GM21786 (cell line): ENCODE measurements around the gene RACGAP1.

Source experiments
- ATAC-seq: cut with Tn5 transposase; IDR thresholded peaks from one replicate; pipeline ENCODE4 v1.9.1; 2021; ENCODE audit not compliant: unreplicated experiment

Gene RACGAP1

GRCh38 chr12:49944718-49945117, 80.6 kb downstream of the RACGAP1 start:
- ATAC-seq, result no peak

DNA sequence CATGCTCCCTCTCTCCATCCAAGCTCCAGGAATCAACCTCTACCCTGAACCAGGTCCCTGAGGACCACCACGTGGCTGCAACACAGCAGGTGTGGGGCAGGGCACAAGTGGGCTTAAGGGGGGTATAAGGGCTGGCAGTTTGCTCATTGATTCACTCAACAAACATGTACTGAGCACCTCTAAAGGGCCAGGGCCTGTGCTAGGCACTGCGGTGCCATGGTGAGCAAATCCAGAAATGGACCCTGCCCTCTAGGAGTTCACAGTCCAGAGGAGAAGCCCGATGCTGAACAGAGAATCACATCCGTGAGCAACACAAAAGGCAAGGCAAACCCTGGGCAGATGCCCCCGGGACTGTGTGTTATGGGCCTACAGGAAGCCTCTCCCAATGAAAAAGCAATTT, 81.2 kb downstream of the RACGAP1 start:
- ATAC-seq, result no peak

GRCh38 chr12:49943625-49943960, 81.7 kb downstream of the RACGAP1 start:
- no peak for ATAC-seq

- ATAC-seq, result no peak
Observed at GRCh38 chr12:49942921-49943624, 82.2 kb downstream of the RACGAP1 start.

DNA sequence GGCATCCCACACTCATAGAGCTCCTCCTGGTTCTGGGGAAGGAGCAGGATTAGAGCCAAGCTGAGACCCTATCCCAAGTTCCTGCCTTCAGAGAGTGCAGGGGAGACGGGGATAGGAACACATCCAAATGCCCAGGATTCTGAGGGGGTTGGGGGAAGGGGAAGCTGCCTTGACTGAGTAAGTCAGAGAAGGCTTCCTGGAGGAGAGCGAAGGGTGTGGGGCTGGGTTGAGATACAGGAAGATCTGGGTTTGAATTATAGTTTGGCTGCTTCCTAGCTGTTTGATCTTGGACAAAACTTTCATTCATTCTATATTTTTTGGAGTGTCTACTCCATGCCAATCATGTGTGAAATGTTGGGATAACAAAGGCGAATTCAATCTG, 82.8 kb downstream of the RACGAP1 start:
- ATAC-seq, result no peak

DNA sequence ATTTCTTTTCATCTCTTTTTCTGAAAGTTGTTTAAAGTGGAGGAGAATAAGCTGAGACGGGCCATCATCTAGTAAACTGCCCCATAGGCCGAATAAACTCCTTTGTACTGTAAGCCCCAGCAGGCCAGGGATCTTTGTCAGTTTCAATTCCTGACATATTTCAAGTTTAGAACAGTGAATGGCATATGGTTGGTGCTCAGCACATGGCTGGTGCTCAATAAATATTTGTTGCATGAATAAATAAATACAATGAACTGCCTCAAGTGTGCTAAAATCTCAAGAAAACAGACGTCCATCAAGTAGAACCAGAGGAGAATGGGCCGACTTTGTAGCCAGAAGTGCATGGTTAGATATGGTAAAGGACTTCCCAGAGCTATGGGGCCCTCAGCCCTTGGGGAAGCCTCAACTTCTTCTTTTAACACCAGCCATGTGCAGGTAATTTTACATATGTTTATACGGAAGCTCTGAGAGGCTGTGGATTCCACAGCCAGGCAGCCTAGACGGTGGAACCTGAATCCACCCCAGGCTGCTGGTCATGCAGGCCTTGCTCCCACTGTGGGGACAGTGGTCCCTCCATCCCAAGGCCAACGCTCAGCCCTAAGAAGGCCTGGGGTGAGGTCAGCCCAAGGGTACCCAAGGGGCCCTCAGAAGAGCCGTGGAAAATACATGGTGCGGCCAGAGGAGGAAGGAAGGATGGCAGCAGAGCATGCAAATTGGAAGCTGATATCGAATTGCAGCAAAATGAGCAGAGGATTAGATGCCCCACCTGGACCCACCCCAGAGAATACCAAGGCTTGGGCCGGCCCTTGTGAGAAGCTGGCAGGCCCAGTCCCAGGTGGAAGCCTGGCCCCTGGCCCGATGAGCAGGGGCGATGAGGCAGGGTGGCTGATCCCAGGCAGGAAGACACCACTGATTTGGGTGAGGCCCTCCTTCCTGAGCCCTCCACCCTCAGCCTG, 83.5 kb downstream of the RACGAP1 start:
- ATAC-seq, result no peak

- no peak for ATAC-seq
Observed at GRCh38 chr12:49939707-49940106, 85.6 kb downstream of the RACGAP1 start.

DNA sequence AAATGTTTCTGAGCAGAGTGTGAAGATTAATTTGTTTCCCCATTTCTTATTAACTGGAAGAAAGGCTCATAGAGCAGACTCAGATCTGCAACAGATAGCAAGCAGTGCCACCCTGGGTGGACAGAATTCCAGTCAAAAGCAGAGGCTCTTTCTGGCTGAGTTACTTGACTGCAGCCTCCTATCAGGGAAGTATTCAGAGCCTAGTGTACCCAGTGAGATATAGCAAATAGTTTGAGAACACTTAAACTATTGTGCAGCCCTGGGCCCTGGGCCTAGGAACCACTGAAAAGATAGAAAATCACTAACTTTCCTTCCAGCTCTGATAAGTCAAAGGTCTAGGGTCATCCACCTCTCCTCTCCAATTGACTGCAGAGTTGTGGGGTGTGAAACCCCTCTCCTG, 86.0 kb downstream of the RACGAP1 start:
- ATAC-seq, result no peak
